MCF 10A (cell line): Measurements from ENCODE around the gene IRF5. TPM values are rescaled to one million over a fixed set of nuclear protein-coding genes. Genes with fewer than 3 reads are reported as not detected.

Experiments used
- BruUV-seq: library from RNA; stranded (reverse); fragments of 400-500 nt; replicated peaks from 2 replicates; lab custom pipeline; 2021; lab: Mats Ljungman, UMichigan
- CTCF ChIA-PET: fragments of 300-600 bp; sonication (Branson Sonifier 250); formaldehyde crosslinking; extraction: SDS; loops from one replicate; lab custom pipeline; 2021; ENCODE audit warnings: antibody characterized with exemption, inconsistent platforms; lab: Yijun Ruan, JAX
- POLR2A ChIA-PET: fragments of 300-600, 350-650 bp; sonication (Branson Sonifier 250); formaldehyde crosslinking; extraction: SDS; loops from one replicate; lab custom pipeline; 2020; ENCODE audit warnings: antibody characterized with exemption, inconsistent platforms; lab: Yijun Ruan, JAX
- DNase-seq: peaks from one replicate; pipeline ENCODE4 v3.0.0-alpha.2; 2018; ENCODE audit not compliant: unreplicated experiment
- H3K27ac Mint-ChIP-seq: one replicate; pipeline ENCODE4 v1.8.0; 2022; ENCODE audit warnings: mild to moderate bottlenecking, low read depth, mixed read lengths; ENCODE audit not compliant: unreplicated experiment
- H3K27me3 Mint-ChIP-seq: one replicate; pipeline ENCODE4 v1.8.0; 2022; ENCODE audit warnings: mixed read lengths; ENCODE audit not compliant: insufficient read depth, unreplicated experiment
- H3K36me3 Mint-ChIP-seq: one replicate; pipeline ENCODE4 v1.8.0; 2022; ENCODE audit warnings: mild to moderate bottlenecking, moderate library complexity, mixed read lengths; ENCODE audit not compliant: insufficient read depth, unreplicated experiment
- H3K4me1 Mint-ChIP-seq: one replicate; pipeline ENCODE4 v1.8.0; 2022; ENCODE audit warnings: mixed read lengths; ENCODE audit not compliant: insufficient read depth, unreplicated experiment
- H3K4me3 Mint-ChIP-seq: one replicate; pipeline ENCODE4 v1.8.0; 2022; ENCODE audit warnings: mild to moderate bottlenecking, moderate library complexity, mixed read lengths; ENCODE audit not compliant: unreplicated experiment
- H3K9me3 Mint-ChIP-seq: one replicate; pipeline ENCODE4 v1.8.0; 2022; ENCODE audit warnings: mixed read lengths; ENCODE audit not compliant: unreplicated experiment
- intact Hi-C: fragments of 100-400 bp; cut with micrococcal nuclease; formaldehyde crosslinking; loops from 2 replicates; pipeline ENCODE4 v1.14.1; 2022
- total RNA-seq: library from RNA; stranded (reverse); gene quantifications from 2 replicates; pipeline ENCODE4 v1.2.3, GENCODE V29; 2022
- TF ChIP-seq, protein P1 (sequence below): fragments of 200-600 bp; IDR thresholded peaks from one replicate; pipeline ENCODE4 v1.8.0; 2022; ENCODE audit warnings: antibody characterized with exemption, mild to moderate bottlenecking; ENCODE audit not compliant: unreplicated experiment

Gene IRF5
- total RNA-seq, 1 experiment from 2014 or later: 7.5 TPM

GRCh38 chr7:128924707-128925588 is 12.8 kb upstream of the IRF5 start:
- BruUV-seq: no TSS peak
- H3K36me3 Mint-ChIP-seq: no peaks in the 10 kb centered on the region
- ChIA-PET CTCF (interaction anchor here (0.6 to 0.7 kb wide), 3 partner anchors 166 to 779 kb away, joined by 3 to 4 read pairs (median 3); no protein-coding TSS in a partner anchor), POLR2A (interaction anchor here (0.6 to 0.7 kb wide), 2 partner anchors 1256 to 1582 kb away, joined by 3 read pairs; no protein-coding TSS in a partner anchor)
- no peaks in the 10 kb centered on the region for H3K4me1 Mint-ChIP-seq
- H3K9me3 Mint-ChIP-seq: no peaks in the 10 kb centered on the region
- TF ChIP-seq, protein P1, sequence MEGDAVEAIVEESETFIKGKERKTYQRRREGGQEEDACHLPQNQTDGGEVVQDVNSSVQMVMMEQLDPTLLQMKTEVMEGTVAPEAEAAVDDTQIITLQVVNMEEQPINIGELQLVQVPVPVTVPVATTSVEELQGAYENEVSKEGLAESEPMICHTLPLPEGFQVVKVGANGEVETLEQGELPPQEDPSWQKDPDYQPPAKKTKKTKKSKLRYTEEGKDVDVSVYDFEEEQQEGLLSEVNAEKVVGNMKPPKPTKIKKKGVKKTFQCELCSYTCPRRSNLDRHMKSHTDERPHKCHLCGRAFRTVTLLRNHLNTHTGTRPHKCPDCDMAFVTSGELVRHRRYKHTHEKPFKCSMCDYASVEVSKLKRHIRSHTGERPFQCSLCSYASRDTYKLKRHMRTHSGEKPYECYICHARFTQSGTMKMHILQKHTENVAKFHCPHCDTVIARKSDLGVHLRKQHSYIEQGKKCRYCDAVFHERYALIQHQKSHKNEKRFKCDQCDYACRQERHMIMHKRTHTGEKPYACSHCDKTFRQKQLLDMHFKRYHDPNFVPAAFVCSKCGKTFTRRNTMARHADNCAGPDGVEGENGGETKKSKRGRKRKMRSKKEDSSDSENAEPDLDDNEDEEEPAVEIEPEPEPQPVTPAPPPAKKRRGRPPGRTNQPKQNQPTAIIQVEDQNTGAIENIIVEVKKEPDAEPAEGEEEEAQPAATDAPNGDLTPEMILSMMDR: no peak
- H3K27ac Mint-ChIP-seq: no peak overlapping the region
- intact Hi-C loops: no loop called here
- H3K27me3 Mint-ChIP-seq: peaks cover 38% of the 10 kb centered on the region
- no peak for DNase-seq
- H3K4me3 Mint-ChIP-seq: no peak overlapping the region

DNA sequence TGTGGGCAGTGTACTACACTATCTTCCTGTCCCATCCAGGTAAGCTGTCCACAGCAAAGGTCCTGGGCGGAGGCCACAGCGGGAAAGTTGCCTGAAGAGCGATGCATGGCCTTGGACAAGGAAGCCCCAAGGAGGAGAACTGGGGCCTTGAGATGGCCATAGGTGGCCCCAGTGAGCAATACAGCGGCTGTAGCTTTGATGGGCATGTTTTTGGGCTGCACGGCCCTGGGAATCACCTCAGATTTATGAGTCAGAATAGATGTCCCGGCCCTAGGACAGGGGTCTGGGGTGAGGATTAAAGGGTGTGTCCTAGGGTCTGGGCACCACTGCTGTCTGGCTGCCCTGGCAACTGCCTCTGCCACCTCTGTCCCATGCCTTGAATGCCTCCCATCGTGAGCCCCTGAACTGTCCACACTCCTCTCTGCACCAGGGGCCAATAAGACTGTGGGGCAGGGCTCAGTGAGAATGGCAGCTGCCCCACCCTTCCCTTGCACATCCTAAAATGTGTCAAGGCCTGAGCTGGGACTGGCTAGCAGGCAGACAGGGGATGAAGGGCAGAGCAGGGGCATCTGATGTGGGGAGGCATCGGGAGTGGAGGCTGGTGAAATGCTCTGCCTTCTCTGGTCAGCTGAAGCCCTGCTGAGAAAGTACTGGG is 9.4 kb upstream of the IRF5 start:
- no peaks in the 10 kb centered on the region for H3K9me3 Mint-ChIP-seq
- peaks cover 13% of the 10 kb centered on the region for H3K27me3 Mint-ChIP-seq
- BruUV-seq: no TSS peak
- ChIA-PET POLR2A (no interaction called here), CTCF (interaction anchor here (0.7 kb wide), 1 partner anchor 502 kb away, joined by 3 read pairs; no protein-coding TSS in a partner anchor)
- TF ChIP-seq, protein P1: no peak
- H3K36me3 Mint-ChIP-seq: no peaks in the 10 kb centered on the region
- no peak for DNase-seq
- H3K27ac Mint-ChIP-seq: no peak overlapping the region
- no peaks in the 10 kb centered on the region for H3K4me1 Mint-ChIP-seq
- H3K4me3 Mint-ChIP-seq: no peak overlapping the region
- intact Hi-C loops: no loop called here

DNA sequence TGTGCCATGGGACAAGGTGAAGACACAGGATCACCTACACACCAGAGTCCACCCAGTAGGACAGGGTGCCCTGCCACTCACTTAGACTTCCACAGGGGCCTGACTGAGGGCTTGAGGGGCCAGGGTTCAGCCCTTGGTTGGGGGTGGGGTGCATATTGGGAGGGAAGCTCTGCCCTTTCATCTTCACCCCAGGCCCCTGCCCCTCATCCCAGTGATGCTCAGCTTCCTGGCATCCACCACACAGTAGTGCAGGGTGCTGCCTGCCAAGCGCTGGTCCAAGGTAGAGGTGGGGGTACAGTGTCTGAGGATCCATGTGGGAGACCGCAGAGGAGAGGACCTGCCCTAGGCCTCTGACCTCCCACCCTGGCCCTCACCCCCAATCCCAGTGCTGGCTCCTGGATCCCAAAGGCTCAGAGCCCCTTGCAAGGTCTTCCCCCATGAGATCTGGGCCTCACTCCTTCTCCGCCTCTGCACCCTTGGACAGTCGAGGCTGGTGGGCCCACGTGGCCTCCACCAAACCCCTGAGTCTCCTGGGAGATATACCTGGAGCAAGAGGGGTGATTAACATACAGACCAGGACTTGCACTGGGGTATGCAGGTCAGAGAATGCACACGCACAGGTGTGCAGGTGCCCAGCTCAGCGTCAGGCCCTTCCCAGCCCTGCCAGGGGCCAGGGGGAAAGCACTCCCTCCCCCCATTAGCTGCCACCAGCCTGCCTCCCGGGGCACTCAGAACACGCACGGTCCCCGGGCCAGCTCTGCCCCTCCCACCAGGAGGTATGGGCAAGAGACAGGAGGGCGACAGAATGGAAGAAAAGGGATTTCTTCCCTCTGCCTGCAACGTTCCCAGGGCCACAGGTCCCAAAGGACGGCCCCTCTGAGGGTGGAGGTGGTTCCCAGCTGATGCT is 8.6 kb upstream of the IRF5 start:
- Mint-ChIP-seq H3K9me3 (no peaks in the 10 kb centered on the region), H3K27ac (no peak overlapping the region), H3K4me3 (no peak overlapping the region), H3K4me1 (no peaks in the 10 kb centered on the region), H3K27me3 (peaks cover 4% of the 10 kb centered on the region), H3K36me3 (no peaks in the 10 kb centered on the region)
- ChIA-PET POLR2A (no interaction called here), CTCF (interaction anchor here (0.7 kb wide), 1 partner anchor 15 kb away, joined by 3 read pairs; no protein-coding TSS in a partner anchor)
- no peak for DNase-seq
- TF ChIP-seq, protein P1: no peak
- BruUV-seq: no TSS peak
- intact Hi-C loops: no loop called here
